Progenitor cell of endocrine pancreas (in vitro differentiated cells): Measurements from ENCODE around the gene DYNLT1. TPM values are rescaled to one million over a fixed set of nuclear protein-coding genes. Genes with fewer than 3 reads are reported as not detected.

Experiments
- DNase-seq: peaks from one replicate; pipeline ENCODE4 v3.0.0; 2021; ENCODE audit warnings: low spot score; ENCODE audit not compliant: unreplicated experiment
- H3K27ac Mint-ChIP-seq: 2 replicates; pipeline ENCODE4 v1.8.0; 2021; ENCODE audit warnings: mild to moderate bottlenecking, moderate library complexity, mixed read lengths
- H3K27me3 Mint-ChIP-seq: 2 replicates; pipeline ENCODE4 v1.8.0; 2021; ENCODE audit warnings: mixed read lengths
- H3K36me3 Mint-ChIP-seq: 2 replicates; pipeline ENCODE4 v1.8.0; 2022; ENCODE audit warnings: mixed read lengths; ENCODE audit not compliant: insufficient read depth
- H3K4me1 Mint-ChIP-seq: 2 replicates; pipeline ENCODE4 v1.8.0; 2021; ENCODE audit warnings: low read depth, mixed read lengths
- H3K4me3 Mint-ChIP-seq: 2 replicates; pipeline ENCODE4 v1.8.0; 2021; ENCODE audit warnings: low read depth, mild to moderate bottlenecking, moderate library complexity, mixed read lengths
- H3K9me3 Mint-ChIP-seq: 2 replicates; pipeline ENCODE4 v1.8.0; 2021; ENCODE audit warnings: low read depth, mixed read lengths
- CTCF ChIP-seq: fragments of 200-600 bp; sonication (generic); IDR thresholded peaks from one replicate; pipeline ENCODE4 v1.5.0; 2021; ENCODE audit warnings: antibody characterized with exemption, mild to moderate bottlenecking; ENCODE audit not compliant: unreplicated experiment
- total RNA-seq: library from RNA; stranded (reverse); gene quantifications from 2 replicates; pipeline ENCODE4 v1.2.1, GENCODE V29; 2021

The DYNLT1 gene
- total RNA-seq, 1 donor from 2014 or later: 124 TPM

- Mint-ChIP-seq H3K9me3 (no peaks in the 10 kb centered on the region), H3K27ac (no peak overlapping the region)
- DNase-seq: no peak
Measured at GRCh38 chr6:158648682-158649131, 4.2 kb upstream of the DYNLT1 start.

GRCh38 chr6:158647501-158647900 is 3.0 kb upstream of the DYNLT1 start:
- Mint-ChIP-seq H3K36me3 (no peaks in the 10 kb centered on the region), H3K4me1 (peaks cover 16% of the 10 kb centered on the region), H3K9me3 (no peaks in the 10 kb centered on the region), H3K4me3 (no peak overlapping the region), H3K27me3 (peaks cover 2% of the 10 kb centered on the region), H3K27ac (no peak overlapping the region)
- no peak for DNase-seq
- no peak for TF ChIP-seq CTCF

More at GRCh38 chr6:158648682-158649131, 4.2 kb upstream of the DYNLT1 start:
- TF ChIP-seq CTCF: no peak
- peaks cover 10% of the 10 kb centered on the region for H3K4me1 Mint-ChIP-seq
- H3K27me3 Mint-ChIP-seq: peaks cover 2% of the 10 kb centered on the region
- H3K4me3 Mint-ChIP-seq: no peak overlapping the region
- no peaks in the 10 kb centered on the region for H3K36me3 Mint-ChIP-seq

- peaks cover 4% of the 10 kb centered on the region for H3K36me3 Mint-ChIP-seq
- peaks cover 23% of the 10 kb centered on the region for H3K4me1 Mint-ChIP-seq
- peaks cover 2% of the 10 kb centered on the region for H3K27me3 Mint-ChIP-seq
- peak overlapping the region; percentile 98 for H3K4me3 Mint-ChIP-seq
- no peaks in the 10 kb centered on the region for H3K9me3 Mint-ChIP-seq
- DNase-seq: no peak
- no peak for TF ChIP-seq CTCF
- peak overlapping the region; percentile 35 for H3K27ac Mint-ChIP-seq
Measured at GRCh38 chr6:158646023-158646910, 1.7 kb upstream of the DYNLT1 start.

GRCh38 chr6:158645064-158646022 is 800 bp upstream of the DYNLT1 start:
- Mint-ChIP-seq H3K36me3 (peaks cover 6% of the 10 kb centered on the region), H3K4me1 (peaks cover 29% of the 10 kb centered on the region), H3K27ac (peak overlapping the region; percentile 92), H3K27me3 (peaks cover 2% of the 10 kb centered on the region), H3K9me3 (no peaks in the 10 kb centered on the region), H3K4me3 (peak overlapping the region; percentile 98)
- no peak for DNase-seq
- TF ChIP-seq CTCF: no peak

- no peak for DNase-seq
- Mint-ChIP-seq H3K27me3 (peaks cover 2% of the 10 kb centered on the region), H3K4me3 (peak overlapping the region; percentile 98), H3K27ac (peak overlapping the region; percentile 99), H3K36me3 (peaks cover 6% of the 10 kb centered on the region), H3K9me3 (no peaks in the 10 kb centered on the region), H3K4me1 (peaks cover 34% of the 10 kb centered on the region)
- no peak for TF ChIP-seq CTCF
Measured at GRCh38 chr6:158643836-158644230, 710 bp downstream of the DYNLT1 start.
